Right atrium auricular region (tissue), 2 donors: ENCODE results near the gene ARID3A. TPM values are rescaled to one million over a fixed set of nuclear protein-coding genes. Genes with fewer than 3 reads are reported as not detected.
A peak's percentile ranks its signal among the peaks of the same experiment; 100 is the strongest.

Source experiments
- DNase-seq: peaks from one replicate; pipeline ENCODE4 v3.0.0-alpha.2; 2019; ENCODE audit warnings: low spot score
- H3K27ac ChIP-seq, 2 donors: fragments of 200-600 bp; sonication (generic); 1 replicate in 1 of 2; 2 replicates in 1 of 2; pipeline ENCODE4 v1.5.1; 2016 to 2019
- H3K27me3 ChIP-seq, 2 donors: fragments of 200-600 bp; sonication (generic); one replicate each; pipeline versions ENCODE4 v1.5.1 to v1.6.0; 2017 to 2019
- H3K36me3 ChIP-seq: fragments of 200-600 bp; sonication (generic); one replicate; pipeline ENCODE4 v1.5.1; 2016
- H3K4me1 ChIP-seq, 2 donors: fragments of 200-600 bp; sonication (generic); one replicate each; pipeline versions ENCODE4 v1.5.1 to v1.6.0; 2017 to 2019
- H3K4me3 ChIP-seq, 2 donors: fragments of 200-600 bp; sonication (generic); 1 replicate in 1 of 2; 2 replicates in 1 of 2; pipeline ENCODE4 v1.5.1; 2017 to 2019; ENCODE audit warnings: mild to moderate bottlenecking in 1 of 2, moderate library complexity in 1 of 2
- H3K9me3 ChIP-seq, 2 donors: fragments of 200-600 bp; sonication (generic); one replicate each; pipeline ENCODE4 v1.5.1; 2019
- CTCF ChIP-seq, 2 donors: fragments of 200-600 bp; sonication (generic); IDR thresholded peaks; one replicate each; pipeline ENCODE4 v1.5.1; 2019; ENCODE audit warnings: antibody characterized with exemption in 2 of 2
- total RNA-seq, 2 donors: library from RNA; depleted of rRNA; stranded (reverse); fragments of >200 nt; gene quantifications; one replicate each; pipeline ENCODE4 v1.1.0, GENCODE V29; 2016

The ARID3A gene
- total RNA-seq, 2 donors from 2014 or later: 1.7 to 3.4 TPM

- Histone ChIP-seq H3K27me3 (no peaks in the 10 kb centered on the region), H3K36me3 (no peaks in the 10 kb centered on the region), H3K4me1 (peaks cover 0 to 47% of the 10 kb centered on the region in 2 donors), H3K9me3 (no peaks in the 10 kb centered on the region), H3K27ac (no peak overlapping the region), H3K4me3 (no peak overlapping the region)
- TF ChIP-seq CTCF (IDR thresholded peaks at IDR 0.05): no peak
- DNase-seq: no peak
Measured at GRCh38 chr19:936175-936546, 10.3 kb downstream of the ARID3A start.

- no peak for DNase-seq
- no peaks in the 10 kb centered on the region for H3K9me3 ChIP-seq
- no peak overlapping the region for H3K27ac ChIP-seq
- H3K27me3 ChIP-seq: no peaks in the 10 kb centered on the region
- no peak for TF ChIP-seq CTCF (IDR thresholded peaks at IDR 0.05)
- H3K4me3 ChIP-seq: no peak overlapping the region
- no peaks in the 10 kb centered on the region for H3K36me3 ChIP-seq
- H3K4me1 ChIP-seq: peaks cover 0 to 46% of the 10 kb centered on the region in 2 donors
Measured at GRCh38 chr19:937259-937694, 11.4 kb downstream of the ARID3A start.

GRCh38 chr19:938233-938923, 12.5 kb downstream of the ARID3A start:
- no peak for DNase-seq
- Histone ChIP-seq H3K27ac (no peak overlapping the region), H3K4me3 (no peak overlapping the region), H3K4me1 (peaks cover 0 to 35% of the 10 kb centered on the region in 2 donors), H3K36me3 (no peaks in the 10 kb centered on the region), H3K27me3 (no peaks in the 10 kb centered on the region), H3K9me3 (no peaks in the 10 kb centered on the region)
- no peak for TF ChIP-seq CTCF (IDR thresholded peaks at IDR 0.05)

GRCh38 chr19:939439-939838, 13.6 kb downstream of the ARID3A start:
- Histone ChIP-seq H3K9me3 (no peaks in the 10 kb centered on the region), H3K27me3 (no peaks in the 10 kb centered on the region), H3K27ac (no peak overlapping the region), H3K36me3 (no peaks in the 10 kb centered on the region), H3K4me1 (peaks cover 0 to 25% of the 10 kb centered on the region in 2 donors), H3K4me3 (no peak overlapping the region)
- no peak for DNase-seq
- TF ChIP-seq CTCF (IDR thresholded peaks at IDR 0.05): no peak

- Histone ChIP-seq H3K27me3 (no peaks in the 10 kb centered on the region), H3K4me3 (no peak overlapping the region), H3K27ac (peak overlapping the region in 1 of 2 donors; percentile 85), H3K9me3 (no peaks in the 10 kb centered on the region), H3K36me3 (no peaks in the 10 kb centered on the region), H3K4me1 (peaks cover 0 to 20% of the 10 kb centered on the region in 2 donors)
- no peak for TF ChIP-seq CTCF (IDR thresholded peaks at IDR 0.05)
- DNase-seq: no peak
Measured at GRCh38 chr19:939922-940321, 14.1 kb downstream of the ARID3A start.
